HG03064 (cell line): ENCODE data around the gene BTBD9.
"Not testable (repeated sequence)": the region's sequence is repeated elsewhere in the genome, so short reads cannot be mapped to it uniquely, and the experiment has no call there.

ENCODE experiments used
- ATAC-seq: cut with Tn5 transposase; IDR thresholded peaks from one replicate; pipeline ENCODE4 v1.9.1; 2021; ENCODE audit warnings: low read depth; ENCODE audit not compliant: unreplicated experiment

The BTBD9 gene

DNA sequence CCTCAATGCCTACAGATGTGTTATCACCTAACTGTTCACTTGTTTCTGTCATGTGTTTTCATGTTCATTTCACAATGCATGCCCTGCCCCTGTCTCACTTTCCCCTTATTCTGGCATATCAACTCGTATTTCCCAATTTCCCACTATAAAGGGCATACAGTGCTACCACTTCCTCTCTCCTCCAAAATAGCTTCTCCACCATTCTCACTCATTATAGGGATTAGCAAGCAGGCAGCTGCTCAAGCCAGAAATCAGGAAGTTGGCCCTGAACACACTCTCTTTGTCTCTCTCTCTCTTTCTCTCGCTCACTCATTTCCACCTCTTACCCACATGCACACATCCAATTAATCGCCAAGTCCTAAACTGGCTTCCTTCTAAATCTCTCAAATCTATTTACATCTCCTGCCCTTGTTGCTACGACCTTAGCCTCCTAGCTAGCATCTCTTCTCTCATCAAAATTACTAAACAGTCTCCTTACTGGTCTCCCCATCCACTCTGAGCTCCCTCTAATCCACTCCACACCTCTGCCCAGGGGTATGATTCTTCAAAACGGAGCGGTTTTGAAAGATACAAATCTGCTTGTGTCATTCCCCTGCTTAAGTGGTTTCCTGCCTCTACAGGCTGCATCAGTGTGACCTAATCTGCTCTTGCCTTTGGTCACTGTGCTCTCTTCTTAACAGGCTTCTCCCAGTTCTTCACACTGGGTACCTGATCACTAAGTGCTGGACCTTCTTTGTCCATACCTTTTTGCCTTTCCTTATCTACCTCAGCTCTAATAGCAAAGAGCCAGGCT is 196.2 kb downstream of the BTBD9 start:
- ATAC-seq = no peak

GRCh38 chr6:38438097-38438496 is 201.6 kb downstream of the BTBD9 start:
- no peak for ATAC-seq

DNA sequence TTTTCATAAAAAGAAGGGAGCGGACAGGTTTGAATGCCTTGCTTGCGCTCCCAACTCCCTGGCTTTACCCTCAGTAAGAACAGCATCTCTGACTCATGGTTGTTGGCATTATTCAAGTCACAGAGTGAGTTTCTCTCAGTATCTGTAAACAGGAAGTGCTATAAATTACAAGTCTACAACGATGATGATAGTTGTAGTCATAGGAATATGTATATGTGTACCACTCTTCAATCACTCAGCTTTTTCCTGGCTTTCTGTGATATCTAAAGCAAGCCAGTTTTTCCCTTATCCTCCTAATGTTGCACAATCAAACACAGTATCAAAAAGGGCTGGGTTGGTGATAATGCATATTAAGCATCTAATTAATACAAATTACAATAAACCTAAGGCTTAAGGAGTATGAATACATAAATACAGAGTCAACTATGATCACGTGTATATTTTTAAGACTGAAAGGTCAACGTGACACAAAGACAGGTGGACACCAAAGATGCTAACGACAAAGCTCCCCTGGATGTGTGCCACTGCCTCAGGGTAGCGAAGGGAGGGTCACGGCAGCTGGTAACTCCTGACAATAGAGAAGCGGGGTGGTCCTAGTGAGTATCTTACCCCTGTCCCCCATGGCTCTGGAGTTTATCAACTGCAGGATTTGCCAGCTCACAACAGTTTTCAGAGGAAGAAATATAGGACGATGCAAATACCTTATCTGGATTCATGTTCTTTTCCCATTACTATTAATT is 202.8 kb downstream of the BTBD9 start:
- no peak for ATAC-seq

DNA sequence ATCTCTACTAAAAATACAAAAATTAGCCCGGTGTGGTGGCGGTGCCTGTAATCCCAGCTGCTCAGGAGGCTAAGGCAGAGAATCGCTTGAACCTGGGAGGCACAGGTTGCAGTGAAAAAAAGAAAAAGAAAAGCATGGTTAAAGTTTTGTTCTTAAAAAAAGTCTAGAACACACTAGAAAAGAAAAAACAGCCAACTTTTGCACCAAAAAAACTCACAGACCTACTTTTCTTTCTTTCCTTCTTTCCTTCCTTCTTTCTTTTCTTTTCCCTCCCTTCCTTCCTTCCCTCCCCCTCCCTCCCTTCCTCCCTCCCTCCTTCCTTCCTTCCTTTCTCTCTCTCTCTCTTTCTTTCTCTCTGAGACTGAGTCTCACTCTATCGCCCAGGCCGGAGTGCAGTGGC is 204.4 kb downstream of the BTBD9 start:
- ATAC-seq = no peak

GRCh38 chr6:38434051-38434450 is 205.7 kb downstream of the BTBD9 start:
- ATAC-seq = no peak

- no peak for ATAC-seq
These were observed 207.2 kb downstream of the BTBD9 start for GRCh38 chr6:38432479-38432878.

DNA sequence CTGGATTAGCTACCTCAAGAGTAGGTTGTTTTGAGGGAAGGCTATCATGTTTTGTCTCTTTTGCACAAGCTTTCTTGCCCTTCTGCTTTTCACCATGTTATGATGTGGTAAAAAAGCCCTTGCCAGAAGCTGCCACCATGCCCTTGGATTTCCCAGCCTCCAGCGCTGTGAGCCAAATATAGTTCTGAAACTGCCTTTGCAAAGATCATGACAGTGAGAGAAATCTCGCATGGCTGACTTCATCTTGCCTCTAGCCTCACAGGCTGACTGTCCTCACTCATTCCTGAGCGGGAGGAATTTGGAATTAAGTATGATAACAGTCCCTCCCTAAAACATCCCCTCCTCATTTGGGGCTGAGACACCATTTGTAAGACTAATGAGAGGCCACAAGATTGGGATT is 207.7 kb downstream of the BTBD9 start:
- ATAC-seq = no peak

DNA sequence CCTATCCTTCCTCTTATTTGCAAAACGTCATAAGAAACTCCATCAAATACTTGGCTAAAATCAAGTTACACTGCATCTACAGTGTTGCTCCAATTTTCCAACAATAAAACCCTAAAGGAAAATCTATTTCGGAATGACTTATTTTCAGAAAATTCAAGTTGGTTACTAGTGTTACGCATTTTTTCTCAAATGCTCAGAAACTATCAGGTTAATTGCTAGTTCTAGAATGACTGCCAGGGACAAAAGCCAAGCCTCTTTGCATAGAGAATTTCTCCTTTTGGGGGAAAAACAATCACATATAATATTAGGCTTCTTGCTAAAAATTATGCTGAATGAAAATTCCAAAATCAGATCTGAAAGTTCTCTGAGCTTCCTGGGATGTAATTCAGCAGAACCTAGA is 210.2 kb downstream of the BTBD9 start:
- ATAC-seq = no peak

DNA sequence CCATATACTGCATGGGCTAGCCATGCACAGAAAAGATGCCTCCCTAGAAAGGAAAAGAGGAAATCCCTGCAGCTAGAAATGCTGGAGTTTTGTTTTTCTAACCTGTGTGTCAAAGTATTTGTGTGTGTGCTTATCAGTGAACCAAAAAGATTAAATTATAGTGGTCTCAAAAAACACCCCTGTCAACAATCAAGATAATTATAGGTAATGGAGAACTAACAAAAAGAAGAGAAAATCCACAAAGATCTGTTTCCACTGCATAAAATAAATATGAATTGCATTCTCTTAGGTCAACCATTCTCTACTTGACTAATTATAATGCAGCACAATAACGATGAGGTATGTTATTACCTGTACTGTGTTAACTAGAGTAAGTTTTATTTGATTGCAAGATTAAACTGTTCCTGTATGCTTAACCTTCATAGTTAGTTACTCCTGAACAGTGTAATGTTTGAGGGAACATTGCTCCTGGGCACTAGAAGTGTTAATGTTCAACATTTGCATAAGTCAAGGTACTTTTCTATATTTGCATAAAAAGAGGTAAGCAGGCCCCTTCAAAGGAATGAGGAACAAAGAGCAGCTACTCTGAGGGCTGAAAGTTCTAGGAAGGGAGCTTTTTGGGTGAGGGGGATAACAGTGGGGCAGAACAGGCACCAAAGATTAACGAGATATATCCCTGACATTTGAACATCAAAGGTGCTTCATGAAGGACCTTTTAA is 212.1 kb downstream of the BTBD9 start:
- ATAC-seq = no peak

GRCh38 chr6:38425788-38426488 is 213.8 kb downstream of the BTBD9 start:
- ATAC-seq = not testable (repeated sequence)

DNA sequence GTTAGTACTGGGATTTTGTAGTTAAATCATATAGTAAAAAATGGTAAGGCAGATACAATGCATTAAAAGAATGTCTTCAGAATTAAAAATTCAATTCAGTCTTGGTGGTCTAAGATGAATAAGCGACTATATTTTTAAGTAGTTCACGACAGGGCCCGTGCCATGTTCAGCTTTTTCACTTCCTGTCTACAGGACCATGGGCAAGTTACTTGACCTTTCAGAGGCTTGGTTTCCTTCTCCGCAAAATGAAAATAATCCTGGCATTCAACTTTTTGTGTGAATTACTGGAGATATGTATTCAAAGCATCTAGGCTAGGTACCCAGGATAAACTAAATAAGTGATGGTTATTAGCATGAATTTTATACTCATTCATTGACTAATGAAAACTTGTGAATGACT is 216.0 kb downstream of the BTBD9 start:
- ATAC-seq = no peak

GRCh38 chr6:38420207-38420606 is 219.5 kb downstream of the BTBD9 start:
- ATAC-seq = no peak

DNA sequence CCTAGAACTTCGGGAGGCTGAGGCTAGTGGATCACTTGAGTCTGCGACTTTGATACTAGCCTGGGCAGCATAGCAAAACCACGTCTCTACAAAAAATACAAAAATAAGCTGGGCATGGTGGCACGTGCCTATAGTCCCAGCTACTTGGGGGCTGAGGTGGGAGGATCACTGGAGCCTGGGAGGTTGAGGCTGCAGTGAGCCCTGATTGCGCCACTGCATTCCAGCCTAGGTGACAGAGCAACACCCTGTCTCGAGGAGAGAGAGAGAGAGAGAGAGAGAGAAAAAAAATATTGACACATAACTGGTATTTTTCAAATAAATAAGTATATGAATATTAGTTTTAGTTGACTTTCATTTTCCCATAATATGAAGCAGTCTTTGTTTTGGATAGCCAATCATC is 222.2 kb downstream of the BTBD9 start:
- ATAC-seq = no peak

DNA sequence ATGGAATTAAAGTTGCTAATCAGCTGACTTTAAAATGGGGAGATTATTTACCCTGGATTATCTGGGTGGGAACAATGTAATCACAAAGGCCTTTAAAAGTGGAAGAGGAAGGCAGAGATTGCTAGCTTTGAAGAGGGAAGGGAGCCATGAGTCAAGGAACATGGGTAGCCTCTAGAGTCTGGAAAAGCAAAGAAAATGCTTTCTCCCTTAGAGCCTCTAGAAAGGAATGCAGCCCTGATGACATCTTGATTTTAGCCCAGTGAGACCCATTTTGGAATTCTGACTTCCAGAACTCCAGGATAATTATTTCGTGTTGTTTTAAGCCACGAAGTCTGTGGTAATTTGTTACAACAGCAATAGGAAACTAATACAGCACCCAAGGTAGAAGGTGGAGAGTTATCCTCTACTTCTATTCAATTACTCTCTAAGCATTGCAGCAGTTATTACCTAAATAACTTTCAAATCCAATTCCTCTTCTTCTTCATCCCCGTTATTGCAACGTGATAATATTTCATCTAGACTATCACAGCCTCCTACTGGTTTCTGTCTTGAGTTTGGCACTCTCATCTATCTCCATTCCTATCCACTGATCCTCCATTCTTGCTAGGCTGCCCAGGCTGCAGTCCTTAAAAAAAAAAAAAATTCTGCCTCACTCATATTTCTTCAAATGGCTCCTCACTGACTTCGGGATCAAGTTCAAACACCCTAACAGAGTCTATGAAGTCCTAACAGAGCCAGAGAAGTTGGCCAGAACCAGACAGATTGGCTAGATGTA is 224.3 kb downstream of the BTBD9 start:
- ATAC-seq = no peak

DNA sequence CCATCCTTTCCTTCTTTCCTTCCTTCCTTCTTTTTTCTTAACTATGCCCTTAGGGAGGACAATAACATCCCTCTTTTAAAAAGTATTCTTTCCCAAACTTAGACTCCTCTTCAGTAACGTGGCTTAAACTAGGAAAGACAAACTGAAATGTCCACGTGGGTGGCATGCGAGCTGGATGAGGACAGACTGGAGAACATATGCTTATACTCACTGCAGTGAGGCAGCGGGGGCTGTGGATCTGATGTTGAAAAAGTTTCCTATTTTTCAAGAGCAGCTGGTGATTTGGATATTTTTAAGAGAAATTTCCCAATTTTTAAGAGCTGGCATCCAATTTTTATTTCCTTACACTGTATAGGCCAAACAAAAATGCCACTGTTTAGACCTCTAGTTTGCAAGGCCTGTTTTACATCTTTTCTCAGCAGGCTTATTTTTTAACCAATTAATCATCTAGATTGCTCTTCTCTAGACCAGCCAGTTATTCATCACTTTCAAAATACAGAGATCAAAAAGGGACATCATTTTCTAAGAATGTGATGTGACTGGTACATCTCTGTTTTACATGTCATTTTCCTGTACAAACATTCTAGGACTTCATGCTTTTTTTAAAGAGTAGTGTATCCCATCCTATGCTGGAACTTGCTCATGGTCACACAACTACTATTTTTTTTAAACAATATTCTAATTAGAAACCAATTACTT is 226.5 kb downstream of the BTBD9 start:
- ATAC-seq = no peak

- ATAC-seq = no peak
These were observed 232.5 kb downstream of the BTBD9 start for GRCh38 chr6:38407192-38407591.

DNA sequence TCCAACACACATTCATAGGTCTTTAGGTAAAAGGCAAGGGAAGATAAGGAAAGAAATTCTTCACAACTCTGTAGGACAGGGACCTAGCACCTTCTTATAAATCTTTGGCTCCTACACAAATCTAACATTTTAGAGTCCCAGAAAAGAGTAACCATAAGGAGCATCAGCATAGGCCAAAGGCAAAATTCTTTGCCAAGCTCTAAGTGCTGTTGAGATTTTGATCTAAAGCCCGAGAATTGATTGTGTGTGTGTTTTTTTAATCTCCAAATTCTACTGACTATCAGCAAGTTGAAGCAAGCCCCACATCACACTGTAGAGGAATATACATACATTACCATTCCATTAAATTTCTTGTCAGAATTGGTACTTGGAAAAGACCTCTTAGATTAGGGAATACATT is 233.6 kb downstream of the BTBD9 start:
- ATAC-seq = no peak

- ATAC-seq = no peak
These were observed 234.7 kb downstream of the BTBD9 start for GRCh38 chr6:38404900-38405556.

DNA sequence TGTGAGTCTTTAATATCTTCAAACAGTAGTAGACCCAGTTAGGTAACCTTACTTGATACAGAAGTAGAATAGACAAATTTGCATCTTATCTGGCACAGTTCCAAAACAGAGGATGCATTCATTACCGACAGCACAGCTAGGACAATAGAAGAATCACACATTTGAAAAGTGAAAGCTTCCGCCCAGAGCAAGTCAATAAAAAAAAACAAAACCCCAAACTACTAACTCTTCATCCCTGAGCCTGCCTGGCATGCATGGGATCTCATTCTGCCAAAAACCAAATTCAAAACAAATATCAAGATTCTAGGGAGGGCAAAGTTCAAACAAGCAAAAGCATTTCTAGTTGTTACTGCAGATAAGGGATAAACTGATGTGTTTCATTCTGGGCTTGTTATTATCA is 235.4 kb downstream of the BTBD9 start:
- no peak for ATAC-seq
